Cardiac fibroblast (primary cell): ENCODE results near the gene CENPB.

ENCODE experiments used
- DNase-seq, 2 donors: peaks; one replicate each; pipeline versions ENCODE4 v3.0.0 to v3.0.0-alpha.2; 2010; ENCODE audit warnings: low read depth in 2 of 2
- H3K4me3 ChIP-seq, 2 donors: replicated peaks in 1 of 2; 1 replicate in 1 of 2; 2 replicates in 1 of 2; pipeline ENCODE4 v1.5.1; 2011; ENCODE audit warnings: low read depth in 2 of 2, low read length in 2 of 2, mild to moderate bottlenecking in 2 of 2, moderate library complexity in 1 of 2
- TF ChIP-seq, protein P1 (sequence below): IDR thresholded peaks from one replicate; pipeline ENCODE4 v1.5.1; 2011; ENCODE audit warnings: low read depth, mild to moderate bottlenecking, low read length, inconsistent platforms

CENPB gene

GRCh38 chr20:3808544-3808943, 22.0 kb upstream of the CENPB start:
- H3K4me3 ChIP-seq = no peak overlapping the region
- DNase-seq = no peak
- TF ChIP-seq, protein P1, sequence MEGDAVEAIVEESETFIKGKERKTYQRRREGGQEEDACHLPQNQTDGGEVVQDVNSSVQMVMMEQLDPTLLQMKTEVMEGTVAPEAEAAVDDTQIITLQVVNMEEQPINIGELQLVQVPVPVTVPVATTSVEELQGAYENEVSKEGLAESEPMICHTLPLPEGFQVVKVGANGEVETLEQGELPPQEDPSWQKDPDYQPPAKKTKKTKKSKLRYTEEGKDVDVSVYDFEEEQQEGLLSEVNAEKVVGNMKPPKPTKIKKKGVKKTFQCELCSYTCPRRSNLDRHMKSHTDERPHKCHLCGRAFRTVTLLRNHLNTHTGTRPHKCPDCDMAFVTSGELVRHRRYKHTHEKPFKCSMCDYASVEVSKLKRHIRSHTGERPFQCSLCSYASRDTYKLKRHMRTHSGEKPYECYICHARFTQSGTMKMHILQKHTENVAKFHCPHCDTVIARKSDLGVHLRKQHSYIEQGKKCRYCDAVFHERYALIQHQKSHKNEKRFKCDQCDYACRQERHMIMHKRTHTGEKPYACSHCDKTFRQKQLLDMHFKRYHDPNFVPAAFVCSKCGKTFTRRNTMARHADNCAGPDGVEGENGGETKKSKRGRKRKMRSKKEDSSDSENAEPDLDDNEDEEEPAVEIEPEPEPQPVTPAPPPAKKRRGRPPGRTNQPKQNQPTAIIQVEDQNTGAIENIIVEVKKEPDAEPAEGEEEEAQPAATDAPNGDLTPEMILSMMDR = no peak

GRCh38 chr20:3804781-3805180, 18.2 kb upstream of the CENPB start:
- TF ChIP-seq, protein P1 = no peak
- H3K4me3 ChIP-seq = no peak overlapping the region
- DNase-seq = no peak

- DNase-seq = no peak
- no peak overlapping the region for H3K4me3 ChIP-seq
- TF ChIP-seq, protein P1 = no peak
Observed at GRCh38 chr20:3804254-3804751, 17.8 kb upstream of the CENPB start.

DNA sequence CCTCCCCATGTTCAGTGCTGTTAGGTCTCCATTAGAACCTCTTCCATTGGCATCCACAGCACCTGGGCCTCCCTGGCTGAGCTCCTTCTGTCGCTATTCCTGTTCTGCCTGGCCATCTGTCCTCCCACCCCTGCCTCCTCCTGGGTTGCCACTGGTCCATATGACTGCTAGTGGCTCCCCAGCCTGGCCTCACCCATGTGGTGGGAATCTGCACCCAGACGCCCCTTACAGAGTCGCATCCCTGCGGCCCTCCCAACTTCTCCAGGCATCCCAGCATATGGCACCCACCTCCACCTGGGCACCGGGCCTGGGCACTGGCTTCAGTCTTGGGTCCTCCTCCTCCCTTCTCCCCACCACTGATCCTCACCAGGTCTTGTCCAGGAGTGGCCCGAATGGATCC, 17.3 kb upstream of the CENPB start:
- TF ChIP-seq, protein P1 = no peak
- no peak overlapping the region for H3K4me3 ChIP-seq
- DNase-seq = no peak

DNA sequence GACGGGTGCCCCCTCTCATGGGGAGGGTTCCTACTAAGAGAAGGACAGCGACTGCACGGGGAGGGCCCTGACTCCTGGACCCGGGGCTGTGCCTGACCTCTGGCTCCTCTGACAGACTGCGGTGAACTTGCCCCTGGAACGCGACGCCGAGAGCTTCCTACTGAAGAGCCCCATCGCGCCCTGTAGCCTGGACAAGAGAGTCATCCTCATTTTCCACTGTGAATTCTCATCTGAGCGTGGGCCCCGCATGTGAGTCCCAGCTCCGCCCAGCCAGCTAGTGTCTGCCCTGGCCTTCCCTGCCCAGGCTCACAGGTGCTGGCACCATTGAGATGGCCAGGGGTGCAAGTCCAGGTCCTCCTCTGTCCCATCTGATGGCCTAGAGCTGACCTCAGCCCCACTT, 16.7 kb upstream of the CENPB start:
- no peak for DNase-seq
- H3K4me3 ChIP-seq = no peak overlapping the region
- TF ChIP-seq, protein P1 = no peak

GRCh38 chr20:3802524-3803239, 16.1 kb upstream of the CENPB start:
- TF ChIP-seq, protein P1 = no peak
- no peak for DNase-seq
- no peak overlapping the region for H3K4me3 ChIP-seq

- H3K4me3 ChIP-seq = no peak overlapping the region
- no peak for DNase-seq
- TF ChIP-seq, protein P1 = no peak
Observed at GRCh38 chr20:3801846-3802245, 15.3 kb upstream of the CENPB start.
